ENCODE data around the gene HSD17B7. TPM values are rescaled to one million over a fixed set of nuclear protein-coding genes. Genes with fewer than 3 reads are reported as not detected.

HSD17B7 gene
- total RNA-seq, 1 experiment from 2014 or later = 55.6 TPM

GRCh38 chr1:162846256-162847212 is 56.0 kb downstream of the HSD17B7 start:
- DNase-seq (ENCODE audit: low spot score) = peak; percentile 52
- peak overlapping the region; percentile 41 for H3K27ac ChIP-seq (ENCODE audit: low read depth, low read length, poor library complexity, severe bottlenecking)
- no TSS peak for BruUV-seq (replicated peaks)

GRCh38 chr1:162847839-162848453 is 57.4 kb downstream of the HSD17B7 start:
- TF ChIP-seq CTCF (conservative IDR thresholded peaks at IDR 0.05; ENCODE audit: low read depth, low read length) = peak; percentile 94
- TF ChIP-seq EZH2 (IDR thresholded peaks at IDR 0.05; ENCODE audit: borderline replicate concordance, low read depth, low read length, poor library complexity, severe bottlenecking) = no peak
- H3K27ac ChIP-seq (ENCODE audit: low read depth, low read length, poor library complexity, severe bottlenecking) = peak overlapping the region; percentile 20
- ChIA-PET CTCF (interaction anchor here (0.6 to 2.4 kb wide), 8 partner anchors 221 to 1554 kb away, joined by 3 to 14 read pairs (median 4); partner anchors contain the start of gene RGS4), POLR2A (ENCODE audit: low non-redundant PET) (no interaction called here)
- DNase-seq (ENCODE audit: low spot score) = peak; percentile 89
- H3K36me3 ChIP-seq (ENCODE audit: insufficient read depth, low read length, poor library complexity, severe bottlenecking) = no peaks in the 10 kb centered on the region
- BruUV-seq (replicated peaks) = no TSS peak
- H3K9me3 ChIP-seq (ENCODE audit: low read depth, low read length, poor library complexity, severe bottlenecking) = no peaks in the 10 kb centered on the region
- peaks cover 53% of the 10 kb centered on the region for H3K4me1 ChIP-seq (ENCODE audit: insufficient read depth, low read length, poor library complexity, severe bottlenecking)
- H3K27me3 ChIP-seq (replicated peaks; ENCODE audit: insufficient read depth, low read depth, low read length, poor library complexity) = no peaks in the 10 kb centered on the region
- no peak overlapping the region for H3K4me3 ChIP-seq (ENCODE audit: low read depth, low read length, poor library complexity, severe bottlenecking)
- intact Hi-C loops (cut with micrococcal nuclease; ENCODE audit: unreplicated experiment) = loop anchor here (2.0 to 10.0 kb wide), 2 partner anchors 327 to 737 kb away; no protein-coding TSS in a partner anchor

More at GRCh38 chr1:162846256-162847212, 56.0 kb downstream of the HSD17B7 start:
- intact Hi-C loops (cut with micrococcal nuclease; ENCODE audit: unreplicated experiment) = loop anchor here (2.0 to 10.0 kb wide), 2 partner anchors 328 to 738 kb away; no protein-coding TSS in a partner anchor
- POLR2A ChIA-PET (ENCODE audit: low non-redundant PET) = no interaction called here
- CTCF ChIA-PET = no interaction called here
- Histone ChIP-seq H3K4me1 (ENCODE audit: insufficient read depth, low read length, poor library complexity, severe bottlenecking) (peaks cover 59% of the 10 kb centered on the region), H3K4me3 (ENCODE audit: low read depth, low read length, poor library complexity, severe bottlenecking) (no peak overlapping the region), H3K9me3 (ENCODE audit: low read depth, low read length, poor library complexity, severe bottlenecking) (no peaks in the 10 kb centered on the region), H3K27me3 (replicated peaks; ENCODE audit: insufficient read depth, low read depth, low read length, poor library complexity) (no peaks in the 10 kb centered on the region), H3K36me3 (ENCODE audit: insufficient read depth, low read length, poor library complexity, severe bottlenecking) (no peaks in the 10 kb centered on the region)
- no peak for TF ChIP-seq CTCF (conservative IDR thresholded peaks at IDR 0.05; ENCODE audit: low read depth, low read length)
- TF ChIP-seq EZH2 (IDR thresholded peaks at IDR 0.05; ENCODE audit: borderline replicate concordance, low read depth, low read length, poor library complexity, severe bottlenecking) = no peak

- POLR2A ChIA-PET (ENCODE audit: low non-redundant PET) = interaction anchor here (0.7 kb wide), 1 partner anchor 1623 kb away, joined by 3 read pairs; no protein-coding TSS in a partner anchor
- CTCF ChIA-PET = interaction anchor here (0.6 to 2.4 kb wide), 4 partner anchors 29 to 466 kb away, joined by 3 to 14 read pairs (median 3); partner anchors contain the start of gene RGS4
- H3K27ac ChIP-seq (ENCODE audit: low read depth, low read length, poor library complexity, severe bottlenecking) = no peak overlapping the region
- no peaks in the 10 kb centered on the region for H3K27me3 ChIP-seq (replicated peaks; ENCODE audit: insufficient read depth, low read depth, low read length, poor library complexity)
- intact Hi-C loops (cut with micrococcal nuclease; ENCODE audit: unreplicated experiment) = loop anchor here (10.0 kb wide), 1 partner anchor 735 kb away; no protein-coding TSS in a partner anchor
- no TSS peak for BruUV-seq (replicated peaks)
- H3K4me3 ChIP-seq (ENCODE audit: low read depth, low read length, poor library complexity, severe bottlenecking) = no peak overlapping the region
- no peaks in the 10 kb centered on the region for H3K36me3 ChIP-seq (ENCODE audit: insufficient read depth, low read length, poor library complexity, severe bottlenecking)
- no peaks in the 10 kb centered on the region for H3K9me3 ChIP-seq (ENCODE audit: low read depth, low read length, poor library complexity, severe bottlenecking)
- TF ChIP-seq EZH2 (IDR thresholded peaks at IDR 0.05; ENCODE audit: borderline replicate concordance, low read depth, low read length, poor library complexity, severe bottlenecking) (no peak), CTCF (conservative IDR thresholded peaks at IDR 0.05; ENCODE audit: low read depth, low read length) (no peak)
- DNase-seq (ENCODE audit: low spot score) = no peak
- peaks cover 42% of the 10 kb centered on the region for H3K4me1 ChIP-seq (ENCODE audit: insufficient read depth, low read length, poor library complexity, severe bottlenecking)
These were observed 59.2 kb downstream of the HSD17B7 start for GRCh38 chr1:162849711-162850110.
